SK-N-MC (cell line): Measurements from ENCODE around the gene USP20.
A peak's percentile ranks its signal among the peaks of the same experiment; 100 is the strongest.

Experiments
- DNase-seq: peaks from one replicate; pipeline ENCODE4 v3.0.0-alpha.2; 2011; ENCODE audit warnings: low read depth, low spot score
- H3K27ac ChIP-seq: fragments of 200-600 bp; sonication (generic); 2 replicates; pipeline ENCODE4 v1.5.1; 2016; ENCODE audit warnings: mixed run types
- H3K36me3 ChIP-seq: fragments of 200-600 bp; sonication (generic); 2 replicates; pipeline ENCODE4 v1.6.1; 2017; ENCODE audit warnings: antibody characterized with exemption, low read length, mixed read lengths; ENCODE audit not compliant: insufficient read depth
- H3K4me3 ChIP-seq: fragments of 200-600 bp; sonication (generic); 2 replicates; pipeline ENCODE4 v1.5.1; 2016
- H3K9ac ChIP-seq: fragments of 200-600 bp; sonication (generic); 2 replicates; pipeline ENCODE4 v1.8.0; 2017; ENCODE audit warnings: mixed run types, mixed read lengths; ENCODE audit not compliant: insufficient read length
- H3K9me3 ChIP-seq: fragments of 200-600 bp; sonication (generic); 2 replicates; pipeline ENCODE4 v1.6.1; 2017; ENCODE audit warnings: low read depth, mild to moderate bottlenecking, antibody characterized with exemption, low read length, moderate library complexity, mixed read lengths
- EZH2 ChIP-seq: fragments of 200-600 bp; sonication (generic); IDR thresholded peaks from one replicate; pipeline ENCODE4 v1.6.1; 2017; ENCODE audit warnings: antibody characterized with exemption
- FOXP2 ChIP-seq: optimal IDR thresholded peaks from 2 replicates; pipeline ENCODE3; 2011; ENCODE audit warnings: mild to moderate bottlenecking, moderate library complexity; ENCODE audit not compliant: insufficient read depth; ENCODE audit errors: extremely low read length, control extremely low read depth
- POLR2AphosphoS5 ChIP-seq: IDR thresholded peaks from 2 replicates; pipeline ENCODE4 v1.6.1; 2012; ENCODE audit warnings: mild to moderate bottlenecking, low read depth, low read length, borderline replicate concordance

USP20 gene

DNA sequence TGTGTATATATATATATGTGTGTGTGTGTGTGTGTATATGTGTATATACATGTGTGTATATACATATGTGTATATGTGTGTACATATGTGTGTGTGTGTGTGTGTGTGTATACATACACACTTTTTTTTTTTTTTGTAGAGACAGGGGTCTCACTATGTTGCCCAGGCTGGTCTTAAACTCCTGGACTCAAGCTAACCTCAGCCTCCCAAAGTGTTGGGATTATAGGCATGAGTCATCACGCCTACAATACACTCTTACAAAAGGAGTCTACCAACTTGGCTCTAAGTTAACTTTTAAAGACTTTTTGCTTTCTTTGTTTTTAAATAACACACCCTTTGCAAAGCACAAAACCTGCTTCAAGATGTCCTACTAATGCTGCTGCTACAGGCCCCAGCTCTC is 2.3 kb upstream of the USP20 start:
- peaks cover 49% of the 10 kb centered on the region for H3K36me3 ChIP-seq
- DNase-seq, result no peak

DNA sequence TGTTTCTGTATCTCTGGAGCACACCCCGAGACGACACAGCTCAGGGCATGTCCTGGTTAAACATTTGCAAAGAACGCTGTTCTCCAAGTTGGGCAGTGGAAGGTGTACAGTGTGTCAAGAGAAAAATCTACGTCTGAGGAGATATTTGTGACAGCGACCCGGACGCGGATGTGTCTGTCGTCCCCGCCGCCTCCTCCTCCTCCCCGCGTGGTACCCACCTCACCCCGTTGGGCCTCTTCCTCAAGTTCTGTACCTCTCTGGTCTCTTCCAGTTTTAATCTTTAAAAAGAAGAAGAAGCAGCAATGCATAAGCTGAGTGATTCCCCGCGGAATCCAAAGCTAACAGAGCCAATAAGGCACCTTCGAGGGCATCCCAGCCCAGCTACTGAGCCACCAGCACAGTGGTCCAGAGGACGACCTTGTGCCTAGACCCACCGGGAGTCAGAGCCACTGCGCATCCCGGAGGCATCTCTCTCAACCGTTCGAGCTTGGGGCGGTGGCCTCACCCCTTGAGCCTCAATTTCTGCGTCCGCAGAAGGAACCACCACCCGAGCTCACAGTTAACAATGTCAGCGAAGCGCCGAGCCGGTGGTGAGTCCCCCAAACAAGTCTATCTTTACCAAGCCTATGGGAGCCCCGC is 650 bp upstream of the USP20 start:
- Histone ChIP-seq H3K9ac (peak overlapping the region; percentile 77), H3K9me3 (no peaks in the 10 kb centered on the region), H3K4me3 (peak overlapping the region; percentile 80), H3K36me3 (peaks cover 35% of the 10 kb centered on the region), H3K27ac (no peak overlapping the region)
- no peak for DNase-seq
- no peak for TF ChIP-seq POLR2AphosphoS5

More for the DNA sequence above, 2.3 kb upstream of the USP20 start:
- no peaks in the 10 kb centered on the region for H3K9me3 ChIP-seq
- H3K4me3 ChIP-seq, result no peak overlapping the region
- H3K9ac ChIP-seq, result no peak overlapping the region
- H3K27ac ChIP-seq, result no peak overlapping the region
- TF ChIP-seq POLR2AphosphoS5, result no peak
- TF ChIP-seq FOXP2, result no peak
- no peak for TF ChIP-seq EZH2

DNA sequence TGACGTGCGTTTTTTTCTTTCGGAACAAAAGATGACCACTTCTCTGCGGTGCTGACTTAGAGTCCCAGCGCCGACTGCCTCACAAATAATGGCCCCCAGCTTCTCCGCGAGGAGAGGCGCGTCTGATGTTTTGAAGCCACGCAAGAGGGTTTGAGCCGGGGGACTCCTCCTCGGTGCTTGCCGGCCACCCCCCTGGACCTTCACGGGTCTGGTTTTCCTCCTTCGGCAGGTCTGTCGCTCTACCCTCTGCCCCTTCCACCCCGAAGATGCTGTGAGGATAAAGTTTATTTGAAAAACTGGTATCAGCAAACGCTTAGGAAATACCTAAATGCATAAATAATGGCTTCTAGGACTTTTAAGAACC is 584 bp downstream of the USP20 start:
- Histone ChIP-seq H3K36me3 (peaks cover 24% of the 10 kb centered on the region), H3K27ac (no peak overlapping the region), H3K9ac (peak overlapping the region; percentile 71), H3K9me3 (no peaks in the 10 kb centered on the region), H3K4me3 (peak overlapping the region; percentile 80)
- DNase-seq, result no peak
- TF ChIP-seq POLR2AphosphoS5 (no peak), FOXP2 (no peak), EZH2 (no peak)

DNA sequence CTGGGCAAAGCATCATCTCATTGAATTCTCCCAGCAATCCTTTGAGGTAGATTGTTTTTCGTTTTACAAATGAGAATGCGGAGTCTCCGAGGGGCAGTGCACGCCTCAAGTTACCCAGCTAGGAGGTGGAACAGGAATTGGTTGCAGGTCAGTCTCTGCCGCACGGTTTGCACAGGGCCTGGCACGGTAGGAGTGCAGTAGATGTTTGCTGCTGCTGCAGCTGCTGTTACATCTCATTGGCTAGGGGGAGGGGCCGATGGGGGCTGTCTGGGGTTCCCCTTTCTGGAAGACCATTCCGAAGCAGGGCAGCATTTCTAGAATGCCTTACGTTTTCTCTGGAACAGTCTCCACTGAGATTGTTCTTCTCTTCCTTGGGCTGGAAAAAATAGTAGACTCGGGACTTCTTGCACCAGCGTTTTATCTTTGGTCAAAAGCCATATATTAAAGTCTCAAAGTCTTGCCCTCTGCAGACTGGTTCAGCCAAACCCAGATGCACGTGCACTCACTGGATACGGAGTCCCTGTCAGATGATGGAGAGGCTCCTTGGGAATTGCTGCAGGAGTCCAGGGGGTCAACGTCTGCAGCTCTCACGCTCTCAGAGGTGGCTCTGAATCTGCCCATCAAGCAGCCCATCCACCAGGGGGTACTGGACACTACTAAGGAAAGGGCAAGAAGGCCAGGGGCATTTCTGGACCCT is 1.2 kb downstream of the USP20 start:
- H3K4me3 ChIP-seq, result peak overlapping the region; percentile 80
- H3K27ac ChIP-seq, result no peak overlapping the region
- no peak for DNase-seq
- TF ChIP-seq EZH2, result no peak
- no peak for TF ChIP-seq FOXP2
- TF ChIP-seq POLR2AphosphoS5, result no peak
- peak overlapping the region; percentile 71 for H3K9ac ChIP-seq
- H3K9me3 ChIP-seq, result no peaks in the 10 kb centered on the region
- peaks cover 18% of the 10 kb centered on the region for H3K36me3 ChIP-seq

DNA sequence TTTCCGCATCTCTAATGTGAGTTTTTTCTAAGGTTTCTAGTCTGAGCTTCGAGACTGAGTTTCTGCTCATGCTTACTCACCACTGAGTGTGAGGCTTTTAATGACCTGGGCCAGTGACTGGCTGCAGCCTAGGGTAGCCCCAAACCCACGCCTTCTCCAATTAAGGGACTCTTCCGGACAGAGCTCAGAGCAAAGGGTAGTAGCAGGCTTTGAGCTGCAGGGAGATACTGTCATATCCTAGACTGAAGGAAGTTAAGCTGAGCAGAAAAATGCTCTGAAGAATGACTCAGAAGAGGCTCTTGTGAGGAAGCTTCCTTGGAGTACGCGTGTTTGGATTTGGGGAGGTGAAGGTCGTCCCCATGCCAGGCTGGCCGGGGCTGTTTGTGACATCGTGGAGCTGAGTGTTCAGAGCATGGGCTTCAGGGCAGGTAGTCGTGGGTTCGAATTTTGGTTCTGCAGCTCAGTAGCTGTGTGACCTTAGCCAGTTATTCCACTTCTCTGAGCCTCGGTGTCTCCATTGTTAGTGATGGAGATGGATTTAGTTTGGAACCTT is 3.5 kb downstream of the USP20 start:
- no peak for TF ChIP-seq POLR2AphosphoS5
- no peak for TF ChIP-seq EZH2
- TF ChIP-seq FOXP2, result no peak
- no peak for DNase-seq
- no peaks in the 10 kb centered on the region for H3K36me3 ChIP-seq
- no peak overlapping the region for H3K9ac ChIP-seq
- no peak overlapping the region for H3K27ac ChIP-seq
- no peak overlapping the region for H3K4me3 ChIP-seq
- H3K9me3 ChIP-seq, result no peaks in the 10 kb centered on the region

DNA sequence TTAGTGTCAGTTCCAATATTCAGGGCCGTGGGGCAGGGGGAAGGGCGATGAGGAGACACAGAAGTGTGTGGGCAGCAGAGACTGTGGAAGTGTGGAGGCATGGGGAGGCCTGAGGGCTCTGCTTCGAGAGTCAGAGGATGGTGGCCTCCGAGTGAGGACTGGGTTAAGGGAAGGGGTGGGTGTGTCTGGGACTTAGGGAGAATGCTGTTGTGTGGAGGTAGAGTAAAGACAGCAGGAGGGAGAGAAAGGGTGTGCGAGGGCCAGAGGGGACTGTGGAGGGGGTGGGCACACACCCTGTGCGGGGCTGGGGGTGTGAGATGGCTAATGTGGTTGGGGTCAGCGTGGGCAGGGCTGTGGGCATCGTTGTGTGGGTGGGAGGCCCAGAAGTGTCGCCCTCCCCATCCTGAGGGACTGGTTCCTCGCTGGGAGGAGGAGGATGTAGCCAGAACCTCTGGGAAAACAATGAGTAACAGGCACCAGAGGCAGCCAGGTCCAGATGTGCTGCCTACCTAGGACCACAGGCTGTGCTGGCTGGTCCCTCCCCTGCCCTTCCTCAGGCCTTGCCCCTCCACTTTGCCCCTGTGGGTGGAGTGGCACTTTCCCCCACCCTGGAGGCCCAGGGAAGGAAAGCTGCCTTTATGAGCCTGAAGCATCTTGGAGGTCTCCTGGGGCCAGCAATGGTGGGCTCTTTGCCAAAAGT is 4.2 kb downstream of the USP20 start:
- Histone ChIP-seq H3K4me3 (no peak overlapping the region), H3K36me3 (no peaks in the 10 kb centered on the region), H3K9me3 (no peaks in the 10 kb centered on the region), H3K9ac (no peak overlapping the region), H3K27ac (no peak overlapping the region)
- no peak for DNase-seq
- TF ChIP-seq EZH2, result no peak
- TF ChIP-seq POLR2AphosphoS5, result no peak
- TF ChIP-seq FOXP2, result no peak

DNA sequence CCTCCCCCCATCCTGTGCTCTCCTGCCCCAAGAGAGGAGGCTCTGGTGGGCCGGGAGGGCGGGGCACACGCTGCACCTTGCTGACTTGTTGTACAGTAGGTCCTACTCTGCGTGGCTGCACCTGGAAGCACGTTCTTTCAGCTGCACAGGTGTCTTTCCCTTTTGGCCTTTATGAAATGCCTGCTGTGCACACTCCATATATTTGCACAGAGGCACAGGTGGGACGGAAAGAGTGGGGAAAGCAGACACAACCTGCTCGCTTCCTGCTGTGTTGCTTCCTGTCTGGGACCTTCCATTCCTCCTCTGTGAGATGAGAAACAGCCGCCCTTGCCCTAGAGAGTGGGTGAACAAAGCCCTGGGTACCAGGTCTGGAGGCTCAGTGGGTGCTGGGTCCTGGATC is 4.8 kb downstream of the USP20 start:
- no peaks in the 10 kb centered on the region for H3K9me3 ChIP-seq
- no peaks in the 10 kb centered on the region for H3K36me3 ChIP-seq
- no peak for TF ChIP-seq FOXP2
- TF ChIP-seq EZH2, result no peak
- no peak for TF ChIP-seq POLR2AphosphoS5
- no peak overlapping the region for H3K4me3 ChIP-seq
- no peak for DNase-seq
- H3K27ac ChIP-seq, result no peak overlapping the region
- H3K9ac ChIP-seq, result no peak overlapping the region

DNA sequence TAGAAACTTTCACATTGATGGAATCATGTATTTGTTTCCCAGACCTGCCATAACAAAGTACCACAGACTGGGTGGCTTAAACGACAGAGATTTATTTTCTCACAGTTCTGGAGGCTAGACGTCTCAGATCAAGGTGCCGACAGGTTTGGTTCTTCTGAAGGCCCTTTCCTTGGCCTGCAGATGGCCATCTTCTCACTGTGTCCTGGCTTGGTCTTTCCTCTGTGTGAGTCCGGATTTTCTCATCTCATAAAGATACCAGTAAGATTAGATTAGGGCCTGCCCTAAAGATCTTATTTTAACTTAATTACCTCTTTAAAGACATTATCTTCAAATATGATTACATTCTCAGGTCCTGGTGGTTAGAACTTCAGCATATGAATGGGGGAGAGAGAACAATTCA is 5.8 kb downstream of the USP20 start:
- DNase-seq, result no peak
- H3K27ac ChIP-seq, result no peak overlapping the region; the same call in 1 of the 2 replicates
- TF ChIP-seq FOXP2 (no peak), EZH2 (no peak), POLR2AphosphoS5 (no peak)
- no peaks in the 10 kb centered on the region for H3K9me3 ChIP-seq
- no peak overlapping the region for H3K4me3 ChIP-seq
- H3K36me3 ChIP-seq, result no peaks in the 10 kb centered on the region
- H3K9ac ChIP-seq, result no peak overlapping the region
